Caco-2 (cell line): Measurements from ENCODE around the gene ANGEL2. TPM values are rescaled to one million over a fixed set of nuclear protein-coding genes. Genes with fewer than 3 reads are reported as not detected.

ENCODE experiments used
- BruUV-seq: library from RNA; stranded (reverse); fragments of 400-500 nt; replicated peaks from 2 replicates; lab custom pipeline; 2021; lab: Mats Ljungman, UMichigan
- CTCF ChIA-PET: fragments of 300-600 bp; sonication (Branson Sonifier 250); formaldehyde crosslinking; loops from one replicate; lab custom pipeline; 2022; ENCODE audit warnings: antibody characterized with exemption; lab: Charles Lee
- POLR2A ChIA-PET: fragments of 300-600 bp; sonication (Branson Sonifier 250); formaldehyde crosslinking; loops from one replicate; lab custom pipeline; 2022; ENCODE audit warnings: antibody characterized with exemption; lab: Charles Lee
- DNase-seq, 2 experiments: peaks; one replicate each; pipeline versions ENCODE4 v3.0.0 to v3.0.0-alpha.2; 2020 to 2022
- H3K27me3 ChIP-seq: replicated peaks from 2 replicates; pipeline ENCODE4 v1.6.0; 2011; ENCODE audit warnings: low read length; ENCODE audit not compliant: control insufficient read depth, insufficient read depth
- H3K36me3 ChIP-seq: 2 replicates; pipeline ENCODE4 v1.5.1; 2011; ENCODE audit warnings: low read length; ENCODE audit not compliant: control insufficient read depth, insufficient read depth
- H3K4me1 ChIP-seq: fragments of 250-450 bp; sonication (Bioruptor Pico); 2 replicates; pipeline ENCODE4 v1.5.1; 2020; ENCODE audit warnings: mild to moderate bottlenecking
- H3K4me3 ChIP-seq: 2 replicates; pipeline ENCODE4 v1.5.1; 2011; ENCODE audit warnings: low read depth, mild to moderate bottlenecking, control low read depth, low read length
- H3K9me3 ChIP-seq: fragments of 250-450 bp; sonication (Bioruptor Pico); 2 replicates; pipeline ENCODE4 v1.5.1; 2020; ENCODE audit warnings: mild to moderate bottlenecking, moderate library complexity
- H3K27ac Mint-ChIP-seq: one replicate; pipeline ENCODE4 v1.8.0; 2022; ENCODE audit warnings: mixed read lengths; ENCODE audit not compliant: unreplicated experiment
- H3K27me3 Mint-ChIP-seq: one replicate; pipeline ENCODE4 v1.8.0; 2022; ENCODE audit warnings: mixed read lengths; ENCODE audit not compliant: insufficient read depth, unreplicated experiment
- H3K36me3 Mint-ChIP-seq: one replicate; pipeline ENCODE4 v1.8.0; 2022; ENCODE audit warnings: mild to moderate bottlenecking, mixed read lengths; ENCODE audit not compliant: insufficient read depth, unreplicated experiment
- H3K4me1 Mint-ChIP-seq: one replicate; pipeline ENCODE4 v1.8.0; 2022; ENCODE audit warnings: low read depth, mixed read lengths; ENCODE audit not compliant: unreplicated experiment
- H3K4me3 Mint-ChIP-seq: one replicate; pipeline ENCODE4 v1.8.0; 2022; ENCODE audit warnings: mild to moderate bottlenecking, moderate library complexity, mixed read lengths; ENCODE audit not compliant: unreplicated experiment
- H3K9me3 Mint-ChIP-seq: one replicate; pipeline ENCODE4 v1.8.0; 2022; ENCODE audit warnings: mixed read lengths; ENCODE audit not compliant: unreplicated experiment
- intact Hi-C: fragments of 100-400 bp; cut with micrococcal nuclease; formaldehyde crosslinking; loops from one replicate; pipeline ENCODE4 v1.10.0; 2022; ENCODE audit not compliant: unreplicated experiment
- total RNA-seq: library from RNA; stranded (reverse); gene quantifications from 2 replicates; pipeline ENCODE4 v1.2.3, GENCODE V29; 2022
- TF ChIP-seq, protein P1 (sequence below), 2 experiments: fragments of 200-600 bp in 1 of 2; IDR thresholded peaks; 1 replicate in 1 of 2; 2 replicates in 1 of 2; pipeline versions ENCODE4 v1.5.1 to v1.8.0; 2011 to 2022; ENCODE audit warnings: antibody characterized with exemption in 1 of 2, control low read depth in 1 of 2, inconsistent platforms in 1 of 2, low read depth in 1 of 2, low read length in 1 of 2, mild to moderate bottlenecking in 1 of 2, moderate library complexity in 1 of 2; ENCODE audit not compliant: insufficient read depth in 1 of 2, severe bottlenecking in 1 of 2, unreplicated experiment in 1 of 2

The ANGEL2 gene
- total RNA-seq, 1 experiment from 2014 or later: 34.8 TPM

DNA sequence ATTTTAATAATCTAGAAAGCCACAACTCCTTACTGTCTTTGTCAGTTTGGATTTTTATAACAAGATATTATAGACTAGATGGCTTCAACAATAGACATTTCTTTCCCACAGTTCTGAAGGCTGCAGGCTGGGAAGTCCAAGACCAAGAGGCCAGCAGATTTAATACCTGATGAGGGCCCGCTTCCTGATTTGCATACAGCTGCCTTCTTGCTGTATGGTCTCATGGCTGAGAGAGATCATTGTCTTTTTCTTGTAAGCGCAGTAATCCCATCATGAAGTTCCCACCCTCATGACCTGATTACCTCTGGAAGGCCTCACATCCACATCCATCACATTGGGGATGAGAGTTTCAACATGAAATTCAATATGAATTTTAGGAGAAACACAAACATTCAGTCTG, 45.2 kb upstream of the ANGEL2 start:
- Histone ChIP-seq H3K4me3 (no peak overlapping the region), H3K27me3 (no peaks in the 10 kb centered on the region), H3K9me3 (peaks cover 5% of the 10 kb centered on the region), H3K4me1 (0 out of 2 replicates have a peak, but pooled peaks cover 2% of the 10 kb centered on the region), H3K36me3 (no peaks in the 10 kb centered on the region)
- peaks cover 6% of the 10 kb centered on the region for H3K4me1 Mint-ChIP-seq
- H3K27me3 Mint-ChIP-seq: no peaks in the 10 kb centered on the region
- no peaks in the 10 kb centered on the region for H3K9me3 Mint-ChIP-seq
- no peaks in the 10 kb centered on the region for H3K36me3 Mint-ChIP-seq
- H3K4me3 Mint-ChIP-seq: no peak overlapping the region
- TF ChIP-seq, protein P1, sequence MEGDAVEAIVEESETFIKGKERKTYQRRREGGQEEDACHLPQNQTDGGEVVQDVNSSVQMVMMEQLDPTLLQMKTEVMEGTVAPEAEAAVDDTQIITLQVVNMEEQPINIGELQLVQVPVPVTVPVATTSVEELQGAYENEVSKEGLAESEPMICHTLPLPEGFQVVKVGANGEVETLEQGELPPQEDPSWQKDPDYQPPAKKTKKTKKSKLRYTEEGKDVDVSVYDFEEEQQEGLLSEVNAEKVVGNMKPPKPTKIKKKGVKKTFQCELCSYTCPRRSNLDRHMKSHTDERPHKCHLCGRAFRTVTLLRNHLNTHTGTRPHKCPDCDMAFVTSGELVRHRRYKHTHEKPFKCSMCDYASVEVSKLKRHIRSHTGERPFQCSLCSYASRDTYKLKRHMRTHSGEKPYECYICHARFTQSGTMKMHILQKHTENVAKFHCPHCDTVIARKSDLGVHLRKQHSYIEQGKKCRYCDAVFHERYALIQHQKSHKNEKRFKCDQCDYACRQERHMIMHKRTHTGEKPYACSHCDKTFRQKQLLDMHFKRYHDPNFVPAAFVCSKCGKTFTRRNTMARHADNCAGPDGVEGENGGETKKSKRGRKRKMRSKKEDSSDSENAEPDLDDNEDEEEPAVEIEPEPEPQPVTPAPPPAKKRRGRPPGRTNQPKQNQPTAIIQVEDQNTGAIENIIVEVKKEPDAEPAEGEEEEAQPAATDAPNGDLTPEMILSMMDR (IDR thresholded peaks at IDR 0.05; ENCODE audit: insufficient read depth in 1 of 2, low read depth in 1 of 2, low read length in 1 of 2, severe bottlenecking in 1 of 2, unreplicated experiment in 1 of 2): no peak
- intact Hi-C loops: loop anchor here (1.0 kb wide), 1 partner anchor 10 kb away; the partner anchor contains the start of gene RPS6KC1
- H3K27ac Mint-ChIP-seq: no peak overlapping the region
- POLR2A ChIA-PET: no interaction called here
- BruUV-seq: no TSS peak
- CTCF ChIA-PET: no interaction called here
- no peak for DNase-seq

DNA sequence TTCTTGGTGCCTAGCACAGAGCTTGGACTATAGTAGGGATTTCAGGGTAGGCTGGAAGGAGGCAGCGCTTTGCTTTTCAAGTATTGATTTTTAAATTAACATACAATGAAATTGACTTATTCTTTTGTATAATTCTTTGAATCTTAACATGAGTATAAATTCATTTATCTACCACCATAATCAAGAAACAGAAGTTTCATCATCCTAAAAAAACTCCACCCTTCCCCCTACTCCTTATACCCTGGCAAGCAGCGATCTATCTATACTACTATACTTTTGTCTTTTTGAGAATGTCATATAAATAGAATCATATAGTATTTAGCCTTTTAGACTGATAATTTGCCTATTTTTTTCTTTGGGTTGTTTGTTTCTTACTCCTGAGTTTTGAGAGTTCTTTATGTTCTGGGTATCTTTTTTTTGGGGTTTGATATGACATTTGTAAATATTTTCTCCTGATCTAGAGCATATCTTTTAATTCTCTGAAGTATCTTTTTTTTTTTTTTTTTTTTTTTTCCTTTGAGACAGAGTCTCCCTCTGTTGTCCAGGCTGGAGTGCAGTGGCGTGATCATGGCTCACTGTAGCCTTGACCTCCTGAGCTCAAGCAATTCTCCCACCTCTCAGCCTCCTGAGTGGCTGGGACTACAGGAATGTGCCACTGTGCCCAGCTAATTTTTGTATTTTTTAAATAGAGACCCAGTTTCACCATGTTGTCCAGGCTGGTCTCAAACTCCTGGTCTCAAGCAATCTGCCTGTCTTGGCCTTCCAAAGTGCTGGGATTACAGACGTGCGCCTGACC, 41.8 kb upstream of the ANGEL2 start:
- intact Hi-C loops: no loop called here
- no TSS peak for BruUV-seq
- H3K27ac Mint-ChIP-seq: no peak overlapping the region
- H3K9me3 Mint-ChIP-seq: no peaks in the 10 kb centered on the region
- peaks cover 7% of the 10 kb centered on the region; the same call in 1 of the 2 replicates for H3K4me1 ChIP-seq
- ChIA-PET POLR2A (interaction anchor here (0.6 kb wide), 1 partner anchor 432 kb away, joined by 7 read pairs; no protein-coding TSS in a partner anchor), CTCF (no interaction called here)
- no peak overlapping the region for H3K4me3 ChIP-seq
- H3K27me3 Mint-ChIP-seq: no peaks in the 10 kb centered on the region
- H3K36me3 ChIP-seq: no peaks in the 10 kb centered on the region
- TF ChIP-seq, protein P1 (IDR thresholded peaks at IDR 0.05; ENCODE audit: insufficient read depth in 1 of 2, low read depth in 1 of 2, low read length in 1 of 2, severe bottlenecking in 1 of 2, unreplicated experiment in 1 of 2): no peak
- no peaks in the 10 kb centered on the region for H3K36me3 Mint-ChIP-seq
- DNase-seq: no peak
- peaks cover 6% of the 10 kb centered on the region for H3K4me1 Mint-ChIP-seq
- no peaks in the 10 kb centered on the region for H3K27me3 ChIP-seq
- peaks cover 5% of the 10 kb centered on the region for H3K9me3 ChIP-seq
- no peak overlapping the region for H3K4me3 Mint-ChIP-seq

DNA sequence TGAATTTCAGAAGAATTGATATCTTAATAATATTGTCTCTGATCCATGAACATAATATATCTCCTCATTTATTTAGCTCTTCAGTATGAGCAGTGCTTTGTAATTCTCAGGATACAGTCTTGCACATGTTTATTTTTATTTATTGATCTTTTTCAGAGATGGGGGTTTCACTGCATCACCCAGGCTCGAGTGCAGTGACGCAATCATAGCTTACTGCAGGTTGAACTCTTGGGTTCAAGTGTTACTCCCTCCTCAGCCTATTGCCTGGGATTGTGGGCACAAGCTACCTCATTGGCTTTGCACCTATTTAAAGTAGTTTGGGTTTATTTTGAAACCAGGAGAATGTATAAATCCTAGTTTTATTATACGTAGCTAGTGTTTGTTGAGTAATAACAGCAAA, 40.1 kb upstream of the ANGEL2 start:
- Mint-ChIP-seq H3K9me3 (no peaks in the 10 kb centered on the region), H3K27ac (no peak overlapping the region), H3K4me1 (peaks cover 7% of the 10 kb centered on the region), H3K4me3 (no peak overlapping the region), H3K36me3 (no peaks in the 10 kb centered on the region), H3K27me3 (no peaks in the 10 kb centered on the region)
- Histone ChIP-seq H3K9me3 (peaks cover 5% of the 10 kb centered on the region), H3K4me3 (no peak overlapping the region), H3K27me3 (no peaks in the 10 kb centered on the region), H3K4me1 (peaks cover 12% of the 10 kb centered on the region; the same call in 1 of the 2 replicates), H3K36me3 (no peaks in the 10 kb centered on the region)
- BruUV-seq: no TSS peak
- DNase-seq: no peak
- intact Hi-C loops: no loop called here
- CTCF ChIA-PET: no interaction called here
- POLR2A ChIA-PET: no interaction called here
- TF ChIP-seq, protein P1 (IDR thresholded peaks at IDR 0.05; ENCODE audit: insufficient read depth in 1 of 2, low read depth in 1 of 2, low read length in 1 of 2, severe bottlenecking in 1 of 2, unreplicated experiment in 1 of 2): no peak
